CD4-positive, alpha-beta T cell treated with Interleukin-4 for 4 hours (primary cell): ENCODE measurements around the gene SYNDIG1.

ENCODE experiments used
- DNase-seq: peaks from one replicate; pipeline ENCODE4 v3.0.0-alpha.2; 2020

SYNDIG1 gene

DNA sequence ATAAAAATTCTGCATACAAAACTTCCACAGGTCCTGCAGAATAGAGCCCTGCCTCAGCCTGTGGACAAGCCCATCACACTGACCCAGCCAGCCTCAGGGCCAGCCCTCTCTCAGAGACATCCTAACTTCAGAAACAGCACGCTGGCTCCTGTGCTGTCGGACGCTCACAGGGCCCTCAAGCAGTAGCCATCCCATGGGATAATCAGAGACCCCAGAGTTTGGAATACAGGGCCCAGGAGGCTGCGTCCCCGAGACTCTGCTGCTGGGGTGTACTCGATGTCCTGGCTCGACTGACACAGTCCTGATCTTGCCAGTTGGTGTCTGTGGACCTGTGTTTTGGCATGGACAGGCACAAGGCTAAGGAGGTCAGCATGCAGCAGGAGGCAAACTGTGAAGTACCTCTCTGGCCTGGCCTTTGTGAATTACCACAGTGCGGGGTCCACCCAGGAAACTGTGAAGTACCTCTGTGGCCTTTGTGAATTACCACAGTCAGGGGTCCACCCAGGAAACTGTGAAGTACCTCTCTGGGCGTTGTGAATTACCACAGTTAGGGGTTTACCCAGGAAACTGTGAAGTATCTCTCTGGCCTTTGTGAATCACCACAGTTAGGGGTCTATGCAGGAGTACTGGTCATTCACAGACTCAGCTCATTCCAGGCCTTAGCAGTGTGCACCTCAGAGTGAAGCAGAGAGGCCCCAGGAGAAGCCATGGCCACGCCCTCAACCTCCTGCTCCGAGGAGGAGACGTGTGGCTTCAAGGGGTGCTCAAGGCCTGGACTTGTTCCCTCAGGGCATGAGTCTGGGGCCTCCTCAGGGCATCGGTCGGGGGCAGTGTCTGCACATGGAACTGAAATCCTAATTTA is 212.4 kb downstream of the SYNDIG1 start:
- no peak for DNase-seq

DNA sequence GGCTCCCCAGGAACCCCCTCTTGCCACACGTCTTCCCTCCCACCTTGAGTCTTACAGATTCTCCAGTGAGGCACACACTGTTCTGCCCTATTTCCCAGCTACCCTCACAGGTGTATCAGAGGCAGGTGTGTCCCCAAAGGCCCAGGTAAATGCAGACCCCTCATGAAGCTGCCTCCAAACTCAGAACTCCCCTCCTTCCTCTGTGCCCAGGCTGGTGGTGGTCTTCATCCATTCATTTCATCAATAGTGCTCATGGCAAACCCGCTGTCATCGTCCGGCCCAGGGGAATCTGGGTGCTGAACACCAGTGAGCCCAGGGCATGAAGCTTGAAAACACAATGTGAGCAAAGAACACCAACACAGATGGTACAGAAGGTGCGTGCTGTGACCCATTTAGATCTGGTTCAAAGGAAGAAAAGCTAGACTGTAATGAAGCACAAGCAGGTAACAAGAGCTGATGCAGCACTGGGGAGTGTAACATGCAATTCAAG is 213.1 kb downstream of the SYNDIG1 start:
- DNase-seq: no peak

DNA sequence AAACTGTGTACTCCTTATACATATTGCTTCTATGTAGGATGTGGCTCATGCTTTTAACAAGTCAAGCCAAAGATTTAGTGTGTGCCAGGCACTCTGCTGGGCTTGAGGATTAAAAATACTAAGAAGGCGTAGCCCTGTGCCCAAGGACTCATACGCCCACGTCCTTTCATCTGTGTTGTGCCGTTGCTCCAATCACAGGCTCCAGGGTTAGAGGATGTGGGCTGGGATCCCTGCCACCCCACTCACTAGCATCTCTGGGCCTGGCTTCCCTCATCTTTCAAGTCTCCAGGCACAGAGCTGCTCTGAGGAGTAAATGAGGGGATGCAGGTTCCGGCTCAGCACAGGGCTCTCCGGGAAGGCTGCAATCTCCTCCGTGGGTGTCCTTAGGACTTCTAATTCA is 214.2 kb downstream of the SYNDIG1 start:
- no peak for DNase-seq

DNA sequence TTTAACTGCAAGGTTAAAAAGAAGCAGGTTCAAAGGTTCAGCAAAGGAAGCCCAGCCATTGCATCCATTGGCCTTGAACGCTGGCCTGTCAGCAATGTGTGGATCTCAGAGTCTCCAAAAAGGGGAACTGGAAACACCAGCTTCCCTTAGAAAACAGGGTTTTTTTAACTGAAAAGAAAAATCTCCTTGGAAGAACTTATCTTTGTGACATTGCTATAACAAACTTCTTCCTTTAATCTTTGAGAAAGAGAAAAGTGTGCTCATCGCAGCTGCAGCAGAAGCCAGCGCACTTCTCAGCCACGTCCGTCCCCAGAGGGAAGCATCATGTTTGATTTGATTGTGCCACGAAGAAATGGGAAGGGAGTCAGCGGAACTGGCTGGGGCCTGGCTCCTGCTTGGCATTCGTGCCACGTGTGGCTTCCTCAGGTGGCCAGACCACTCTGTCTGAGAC is 215.0 kb downstream of the SYNDIG1 start:
- no peak for DNase-seq

DNA sequence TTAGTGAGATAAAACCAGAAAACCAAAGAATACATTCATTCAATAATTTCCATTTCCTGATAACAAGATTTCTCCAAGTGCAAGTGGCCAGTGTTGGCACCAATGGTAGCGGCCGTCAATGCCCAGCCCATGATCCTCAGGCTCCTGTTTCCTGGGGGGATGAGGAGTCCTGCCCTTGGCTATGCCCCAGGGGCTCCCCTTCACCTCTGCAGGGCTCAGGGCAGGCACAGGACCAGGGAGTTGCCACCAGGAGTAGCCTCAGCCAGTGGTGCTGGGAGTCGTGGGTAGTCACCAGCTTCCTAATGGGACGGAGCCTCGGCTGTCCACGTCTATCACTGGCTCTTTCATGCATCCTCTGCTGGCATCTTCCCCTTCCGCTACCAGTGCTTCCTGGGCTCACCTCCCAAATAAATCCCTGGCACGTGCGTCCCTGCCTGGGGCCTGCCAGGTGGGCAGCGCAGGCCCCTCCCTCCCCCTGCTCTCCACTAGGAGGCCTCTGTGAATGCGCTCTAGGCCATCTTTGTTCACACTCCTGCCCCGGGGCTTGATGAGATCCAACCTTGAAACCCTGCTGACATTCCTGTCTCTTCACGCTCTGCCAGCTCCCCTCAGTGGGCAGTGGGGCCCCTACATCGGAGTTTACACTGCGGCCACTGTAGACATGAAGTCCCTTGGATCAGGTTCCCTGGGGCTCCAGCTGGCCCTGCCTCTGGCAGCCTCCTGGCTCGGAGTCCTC is 215.7 kb downstream of the SYNDIG1 start:
- no peak for DNase-seq

DNA sequence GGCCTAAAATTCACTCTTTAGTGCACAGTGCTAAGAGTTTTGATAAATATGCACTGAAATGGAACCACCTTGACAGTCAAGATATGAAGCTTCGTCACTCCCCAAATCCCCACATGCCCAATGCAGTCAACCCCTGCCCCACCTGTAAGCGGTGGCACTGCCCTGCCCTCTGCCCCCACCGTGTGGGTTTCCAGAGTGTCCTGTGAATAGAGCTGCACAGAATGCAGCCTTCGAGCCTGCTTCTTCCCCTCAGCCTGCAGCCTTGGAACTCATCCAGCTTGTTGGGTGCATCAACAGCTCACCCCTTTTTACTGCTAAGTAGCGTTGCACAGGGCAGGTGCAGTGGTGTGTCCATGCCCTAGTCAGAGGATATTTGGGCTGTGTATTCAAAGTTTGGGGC is 216.3 kb downstream of the SYNDIG1 start:
- DNase-seq: no peak

DNA sequence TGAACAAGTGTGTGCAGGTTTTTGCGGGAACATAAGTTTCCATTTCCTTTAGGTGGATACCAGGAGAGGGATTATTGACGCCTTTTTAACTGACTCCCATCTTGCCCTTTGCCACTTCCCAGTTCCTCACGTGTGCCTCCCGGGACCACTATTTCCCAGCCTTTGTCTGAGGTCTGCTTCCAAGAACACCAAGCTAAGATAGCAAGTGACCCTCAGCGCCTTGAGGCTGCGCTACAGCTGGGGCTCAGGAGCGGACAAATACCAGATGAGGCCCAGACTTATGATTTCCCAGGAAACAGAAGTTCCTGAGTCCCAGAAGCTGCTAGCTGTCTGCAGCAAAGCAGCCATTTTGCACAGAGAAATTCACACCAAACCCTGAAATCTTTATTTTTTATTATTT is 216.7 kb downstream of the SYNDIG1 start:
- no peak for DNase-seq

DNA sequence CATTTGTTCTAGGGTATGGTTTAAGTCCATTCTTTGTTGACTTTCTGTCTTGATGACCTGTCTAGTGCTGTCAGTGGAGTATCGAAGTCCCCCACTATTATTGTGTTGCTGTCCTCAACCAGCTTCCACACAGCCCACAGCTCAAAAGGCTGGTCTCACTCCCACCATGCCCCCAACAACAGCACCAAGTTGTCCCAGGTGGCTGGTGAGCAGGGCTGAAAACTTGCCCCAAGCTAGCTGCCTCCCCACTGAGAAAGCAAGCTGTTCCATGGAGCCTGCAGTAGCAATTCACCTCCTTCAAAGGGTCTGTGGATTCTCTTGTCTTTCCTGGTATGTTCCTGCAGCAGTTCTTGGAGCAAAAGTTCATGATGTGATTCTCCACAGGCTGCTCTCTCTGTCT is 221.0 kb downstream of the SYNDIG1 start:
- no peak for DNase-seq

DNA sequence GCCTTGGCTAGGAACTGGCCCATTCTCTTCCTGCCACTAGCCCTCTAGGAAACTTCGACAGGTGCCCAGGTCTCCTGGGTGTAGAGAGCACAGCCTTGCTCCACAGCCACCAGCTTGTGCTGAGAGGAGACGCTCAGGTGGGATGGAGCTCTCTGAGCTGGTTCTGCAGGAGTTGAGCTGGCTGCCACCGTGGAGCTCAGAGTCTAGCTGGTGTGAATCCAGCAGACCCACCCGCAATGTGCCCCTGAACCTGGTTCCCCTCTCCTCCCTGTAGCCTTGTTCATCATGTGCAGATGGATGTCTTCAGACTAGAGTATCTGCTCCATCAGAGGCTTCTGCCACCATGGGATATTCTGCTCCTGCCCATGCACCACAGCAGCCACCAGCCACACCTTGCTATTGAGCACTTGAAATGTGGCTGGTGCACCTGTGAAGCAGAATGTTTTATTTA is 222.5 kb downstream of the SYNDIG1 start:
- no peak for DNase-seq

DNA sequence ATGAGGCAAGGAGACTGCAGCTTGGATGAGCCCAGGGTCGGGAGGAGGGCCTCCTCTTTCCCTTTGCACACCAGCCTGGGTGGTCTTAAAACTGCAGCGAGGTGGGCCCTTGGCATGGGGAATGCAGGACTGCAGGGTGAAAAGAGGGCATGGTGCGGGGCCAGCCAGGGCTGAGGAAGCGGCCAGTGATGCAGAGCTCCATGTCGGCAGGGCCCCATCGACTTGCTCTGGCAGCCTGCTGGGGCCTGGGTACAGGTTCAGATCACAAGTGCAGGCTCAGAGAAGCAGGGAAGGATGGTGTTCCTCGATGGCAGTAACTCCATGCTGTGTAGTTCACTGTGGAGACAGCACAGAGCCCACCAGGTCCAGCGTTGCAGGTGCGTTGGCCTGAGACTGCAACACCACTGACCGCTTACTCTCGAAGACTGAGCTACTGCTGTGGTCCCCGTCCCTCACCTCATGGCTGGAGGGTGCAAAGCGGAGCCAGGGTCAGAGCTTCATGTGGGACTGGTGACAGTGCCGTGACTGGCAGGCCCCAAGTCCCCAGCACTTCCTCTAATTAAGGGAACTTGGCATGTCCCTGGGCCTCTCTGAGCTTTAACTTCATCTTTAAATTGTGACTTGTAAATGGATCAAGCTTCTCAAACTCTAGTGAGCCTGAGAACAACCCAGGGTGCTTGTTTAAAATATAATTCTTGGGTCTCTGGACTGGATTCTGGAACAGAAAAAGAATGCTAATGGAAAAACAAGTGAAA is 223.2 kb downstream of the SYNDIG1 start:
- no peak for DNase-seq

DNA sequence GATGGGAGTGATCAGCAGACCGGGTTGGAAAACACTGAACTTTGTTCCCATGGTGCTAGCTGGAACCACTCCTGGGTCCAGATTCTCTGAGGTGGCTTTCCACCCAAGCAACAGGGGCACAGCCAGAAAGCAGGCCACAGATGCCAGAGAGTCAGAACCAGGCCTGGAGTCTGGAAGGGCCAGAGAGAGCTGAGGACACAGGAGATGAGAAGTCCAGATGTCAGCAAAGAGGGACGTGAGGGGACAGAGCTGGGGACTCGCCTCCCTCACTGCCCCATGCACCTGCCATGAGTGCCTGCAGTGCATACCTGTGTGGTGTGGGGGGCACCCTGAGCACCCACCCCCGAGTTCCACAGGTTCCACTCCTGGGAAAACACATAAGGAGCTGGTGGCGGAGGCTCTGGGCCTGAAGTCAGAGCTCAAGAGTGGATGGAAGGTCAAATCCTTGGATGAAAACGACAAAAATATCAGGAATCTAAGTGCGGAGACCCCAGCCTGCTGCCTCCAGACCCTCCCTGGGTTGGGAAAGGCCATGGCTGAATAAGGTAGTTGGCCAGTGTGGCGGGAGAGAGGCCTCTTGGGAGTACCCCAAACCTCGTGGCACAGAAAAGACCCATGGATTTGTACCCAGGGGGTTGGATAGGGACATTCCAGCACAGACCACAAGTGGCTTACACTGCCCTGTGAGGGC is 224.2 kb downstream of the SYNDIG1 start:
- DNase-seq: no peak

DNA sequence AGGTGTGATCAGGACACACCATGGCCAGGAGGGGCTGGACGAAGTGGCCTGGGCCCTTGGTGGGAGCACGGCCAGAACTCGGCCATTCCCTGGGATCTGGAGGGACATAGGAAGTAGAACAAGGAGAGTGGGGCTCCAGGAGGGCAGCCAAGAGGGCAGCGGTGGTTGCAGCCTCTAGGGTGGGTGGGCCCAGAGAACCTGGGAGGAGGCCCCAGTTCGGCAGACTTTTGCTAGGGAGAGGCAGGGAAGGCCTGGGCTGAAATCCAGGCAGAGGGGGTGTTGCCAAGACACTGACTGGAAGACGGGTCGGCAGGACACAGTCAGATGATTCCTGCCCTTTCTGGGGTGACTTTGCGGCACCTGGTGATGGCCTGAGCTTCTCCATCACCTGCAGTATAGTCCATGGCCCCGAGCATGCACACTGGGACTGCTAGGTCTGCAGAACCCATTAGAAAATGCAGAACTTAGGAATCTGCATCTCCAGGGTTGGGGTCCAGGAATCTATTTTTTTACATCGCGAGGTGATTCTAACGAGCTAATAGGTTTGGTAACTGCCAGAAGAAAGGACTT is 224.8 kb downstream of the SYNDIG1 start:
- no peak for DNase-seq

DNA sequence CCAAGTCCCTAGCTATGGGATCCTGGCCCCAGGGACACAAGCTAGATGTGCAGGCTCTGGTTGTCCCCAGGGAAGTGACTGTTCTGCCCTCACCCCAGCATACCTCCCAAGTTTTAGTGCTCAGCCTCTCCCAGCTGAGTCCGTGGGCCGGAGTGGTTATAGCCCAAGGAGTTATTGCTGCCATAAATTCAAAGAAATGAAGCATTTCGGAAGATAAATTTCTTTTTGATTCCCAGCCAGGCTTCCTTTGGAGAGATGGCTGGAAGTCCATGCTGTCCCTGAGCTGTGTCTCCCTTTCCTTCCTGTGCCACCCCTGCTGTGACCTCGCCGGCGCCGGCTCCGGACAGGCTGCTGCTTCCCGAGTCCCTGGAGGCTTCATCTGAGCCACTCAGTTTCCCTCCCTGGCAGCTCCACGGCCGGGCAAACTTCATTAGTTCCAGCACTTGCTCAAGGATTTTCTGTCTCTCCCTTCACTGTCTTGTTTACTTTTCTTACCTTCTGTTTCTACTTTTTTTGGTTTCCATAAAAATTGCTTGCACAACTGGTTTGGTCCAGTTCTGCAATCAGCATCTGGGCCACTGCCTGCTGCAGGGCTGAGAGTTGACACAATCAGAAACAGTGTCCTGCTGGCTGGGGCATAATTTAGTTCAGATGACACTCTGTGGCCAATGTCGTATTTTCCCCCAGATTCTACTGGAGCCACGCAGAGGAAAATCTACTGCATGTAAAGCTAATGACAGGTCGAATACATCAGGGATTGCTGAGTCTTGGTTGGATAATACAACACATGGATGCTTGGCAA is 225.5 kb downstream of the SYNDIG1 start:
- DNase-seq: no peak

DNA sequence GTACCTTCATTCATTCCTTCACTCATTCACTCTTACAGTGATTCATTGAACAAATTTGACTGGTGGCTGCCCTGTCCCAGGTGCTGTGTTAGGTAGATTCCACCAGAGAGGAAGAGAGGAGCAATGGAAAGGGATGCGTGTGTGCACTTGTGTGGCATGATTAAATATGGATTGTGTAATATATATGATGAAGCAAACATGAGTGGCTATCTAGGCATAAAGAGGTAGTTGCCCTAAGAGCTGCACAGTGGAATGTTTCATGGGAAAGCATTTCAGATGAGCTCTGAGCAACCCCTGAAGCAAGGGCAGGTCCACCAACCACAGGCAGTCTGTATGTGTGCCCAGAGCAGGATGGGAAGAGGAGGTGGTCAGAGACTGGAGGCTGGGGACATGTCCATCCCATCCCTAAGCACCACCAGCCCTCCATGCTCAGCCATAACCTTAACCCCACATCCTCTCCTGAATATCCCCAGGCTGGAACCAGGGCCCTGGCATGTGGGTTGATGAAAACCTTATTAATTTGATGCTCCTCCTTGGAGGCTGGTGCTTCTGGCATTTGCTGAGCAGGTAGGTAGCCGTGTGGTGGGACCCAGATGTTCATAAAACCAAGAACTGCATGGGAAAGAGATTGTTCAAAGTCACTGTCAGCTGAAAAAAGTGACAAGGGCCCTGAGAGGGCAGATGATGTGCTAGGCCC is 226.2 kb downstream of the SYNDIG1 start:
- no peak for DNase-seq

DNA sequence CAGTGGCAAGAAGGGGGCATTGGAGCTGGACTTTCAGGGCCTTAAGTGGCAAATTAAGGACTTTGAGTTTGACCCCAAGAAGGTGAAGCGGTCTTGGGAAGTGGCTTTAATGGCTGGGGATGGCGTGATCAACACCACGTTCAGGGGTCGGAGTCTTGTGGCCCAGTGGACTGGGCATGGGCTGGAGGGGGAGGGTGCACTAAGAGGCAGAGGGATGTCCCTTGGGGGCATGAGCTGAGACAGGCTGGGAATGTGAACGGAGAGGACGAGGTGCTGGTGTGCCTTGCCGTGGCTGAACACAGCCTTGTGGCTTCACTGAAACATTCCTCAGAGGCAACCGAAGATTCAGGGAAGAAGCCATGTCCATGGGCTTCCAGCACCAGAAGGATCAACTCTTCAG is 227.0 kb downstream of the SYNDIG1 start:
- DNase-seq: no peak

DNA sequence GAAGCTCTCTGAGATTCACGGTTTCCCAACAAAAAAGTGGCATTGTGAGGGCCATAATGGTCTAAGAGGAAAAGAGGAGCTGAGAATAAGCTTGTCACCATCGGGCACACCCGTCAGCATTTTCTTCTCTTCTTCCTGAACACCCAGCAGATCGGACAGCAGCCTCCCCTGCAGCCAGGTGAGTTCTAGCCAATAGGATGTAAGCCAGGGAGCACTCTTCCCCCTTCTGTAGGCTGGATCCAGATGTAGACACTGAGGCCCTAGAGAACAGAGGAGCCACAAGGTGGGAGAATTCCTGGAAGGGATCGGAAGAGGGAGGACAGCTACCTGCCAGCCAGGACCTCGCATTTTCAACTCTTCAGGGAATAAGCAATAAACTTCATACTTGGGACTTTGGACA is 228.0 kb downstream of the SYNDIG1 start:
- DNase-seq: no peak

DNA sequence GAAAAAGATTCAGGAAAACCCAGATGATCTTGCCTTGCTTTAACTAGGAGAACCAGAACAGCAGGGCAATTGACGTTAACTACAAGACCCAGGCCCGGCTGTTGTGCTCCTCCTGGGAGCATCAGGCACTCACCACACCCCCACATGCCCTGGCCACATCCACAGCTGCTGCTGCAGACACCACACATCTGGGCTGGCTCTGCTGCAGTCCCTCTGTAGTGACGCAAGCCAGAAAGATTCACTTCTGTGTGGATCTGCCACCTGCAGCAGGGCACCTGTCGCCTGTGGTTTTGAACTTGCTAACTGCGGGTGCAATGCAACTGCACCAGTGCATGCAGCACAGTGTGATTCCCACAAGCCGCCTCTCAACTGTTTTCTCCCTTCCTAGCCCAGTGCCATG is 228.8 kb downstream of the SYNDIG1 start:
- no peak for DNase-seq

DNA sequence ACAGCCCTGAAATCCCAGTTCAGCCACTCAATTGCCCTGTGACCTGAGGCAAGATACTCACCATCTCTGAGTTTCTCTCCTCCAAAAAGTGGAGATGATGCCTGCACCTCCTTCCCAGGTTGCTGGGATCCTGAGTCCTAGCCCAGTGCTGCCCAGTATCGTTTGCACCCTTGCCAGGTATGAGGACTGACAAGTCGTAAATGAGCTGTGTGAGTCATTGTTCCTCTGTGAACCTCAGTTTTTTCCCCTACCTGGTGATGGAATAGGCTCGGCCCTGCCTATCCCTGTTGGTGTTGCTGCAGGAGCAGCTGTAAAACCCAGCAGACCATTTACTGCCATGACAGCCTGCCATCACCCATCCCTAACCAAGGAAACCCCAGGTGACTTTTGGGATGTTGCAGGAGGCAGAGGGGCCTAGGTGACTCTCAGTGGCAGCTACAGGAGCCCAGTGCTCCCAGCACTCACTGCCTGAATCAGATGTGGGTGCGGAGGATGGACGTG is 229.3 kb downstream of the SYNDIG1 start:
- no peak for DNase-seq

DNA sequence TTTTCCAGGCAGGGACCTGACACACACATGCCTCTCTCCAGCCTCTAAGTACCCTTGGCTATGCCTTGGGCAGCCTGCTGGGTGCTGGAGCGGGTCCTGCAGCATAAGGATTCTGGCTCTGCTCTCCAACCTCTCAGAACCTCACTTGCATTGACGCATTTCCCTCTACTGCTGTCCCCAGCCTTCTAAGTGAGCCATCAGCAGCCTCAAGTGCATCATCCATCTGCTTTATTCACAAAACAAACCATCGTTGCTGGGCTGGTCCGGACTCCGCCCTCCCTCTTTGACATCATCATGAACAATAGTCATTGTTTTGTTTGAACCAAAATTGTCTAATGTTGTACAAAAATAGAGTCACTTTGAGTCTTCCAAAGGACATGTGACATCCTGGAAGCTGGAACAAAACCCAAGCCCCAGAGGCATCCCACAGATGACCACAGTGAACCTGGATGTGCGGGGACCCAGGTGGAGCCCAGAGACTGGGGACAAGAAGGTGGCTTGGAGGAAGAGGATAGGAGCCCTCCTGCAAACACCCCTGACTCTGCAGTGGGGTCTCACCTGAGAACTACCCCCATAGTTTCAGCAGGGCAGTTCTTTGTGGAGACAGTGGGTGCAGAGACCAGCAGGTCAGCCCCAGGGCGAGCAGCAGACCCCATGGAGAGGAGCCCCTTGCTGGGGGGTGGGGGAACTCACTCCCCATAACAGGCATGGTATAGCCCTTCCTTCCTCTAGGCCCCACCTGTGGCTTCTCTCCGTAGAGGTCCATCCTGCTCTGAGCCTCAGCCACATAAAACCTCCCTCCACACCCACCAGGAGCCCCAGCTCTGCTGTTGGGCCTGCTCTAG is 230.1 kb downstream of the SYNDIG1 start:
- no peak for DNase-seq
